Esophagus squamous epithelium (tissue), 5 donors: ENCODE results near the gene NTPCR. TPM values are rescaled to one million over a fixed set of nuclear protein-coding genes. Genes with fewer than 3 reads are reported as not detected.

Experiments used
- DNase-seq: peaks from one replicate; lab custom pipeline; 2025; lab: John Stamatoyannopoulos, UW
- H3K27ac ChIP-seq, 4 donors: fragments of 200-600 bp; sonication (generic); one replicate each; pipeline ENCODE4 v1.5.1; 2016 to 2019; ENCODE audit warnings: mild to moderate bottlenecking in 1 of 4
- H3K27me3 ChIP-seq, 4 donors: fragments of 200-600 bp; sonication (generic); 1 replicate in 3 of 4; 2 replicates in 1 of 4; pipeline versions ENCODE4 v1.5.1 to v1.6.0; 2017 to 2021; ENCODE audit warnings: antibody characterized with exemption in 1 of 4
- H3K36me3 ChIP-seq, 3 donors: fragments of 200-600 bp; sonication (generic); one replicate each; pipeline ENCODE4 v1.5.1; 2016 to 2019
- H3K4me1 ChIP-seq, 3 donors: fragments of 200-600 bp; sonication (generic); one replicate each; pipeline ENCODE4 v1.5.1; 2017 to 2019
- H3K4me3 ChIP-seq, 4 donors: fragments of 200-600 bp; sonication (generic); 1 replicate in 3 of 4; 2 replicates in 1 of 4; pipeline ENCODE4 v1.5.1; 2016 to 2019; ENCODE audit warnings: mild to moderate bottlenecking in 2 of 4, moderate library complexity in 1 of 4
- H3K9me3 ChIP-seq, 3 donors: fragments of 200-600 bp; sonication (generic); one replicate each; pipeline ENCODE4 v1.5.1; 2016 to 2019
- POLR2A ChIP-seq, 4 donors: fragments of 450-650 bp; IDR thresholded peaks; one replicate each; pipeline ENCODE4 v1.6.1; 2017; ENCODE audit warnings: antibody characterized with exemption in 4 of 4, mild to moderate bottlenecking in 4 of 4, moderate library complexity in 3 of 4
- WGBS, 2 donors: methylation state at CpG; one replicate each; pipeline ENCODE4 v1.1.5; 2018; 5-methylcytosine and 5-hydroxymethylcytosine counted together
- intact Hi-C: fragments of 100-400 bp; cut with DNase I; formaldehyde crosslinking; loops from one replicate; pipeline ENCODE4 v1.15.0; 2022
- total RNA-seq, 4 donors: library from RNA; depleted of rRNA; stranded (reverse); fragments of >200 nt; gene quantifications; one replicate each; pipeline ENCODE4 v1.1.0, GENCODE V29; 2016
- TF ChIP-seq, protein P1 (sequence below), 6 experiments: fragments of 450-650 bp in 4 of 6; fragments of 200-600 bp in 2 of 6; sonication (generic) in 2 of 6; IDR thresholded peaks; one replicate each; pipeline ENCODE4 v1.5.1; 2016 to 2019; ENCODE audit warnings: antibody characterized with exemption in 6 of 6, mild to moderate bottlenecking in 4 of 6, moderate library complexity in 4 of 6
- donor health status: DM: yes; HTN: yes; CAD: no.

NTPCR gene
- total RNA-seq, 4 donors from 2014 or later, result 19.9 to 35.8 (median 23.4) TPM

DNA sequence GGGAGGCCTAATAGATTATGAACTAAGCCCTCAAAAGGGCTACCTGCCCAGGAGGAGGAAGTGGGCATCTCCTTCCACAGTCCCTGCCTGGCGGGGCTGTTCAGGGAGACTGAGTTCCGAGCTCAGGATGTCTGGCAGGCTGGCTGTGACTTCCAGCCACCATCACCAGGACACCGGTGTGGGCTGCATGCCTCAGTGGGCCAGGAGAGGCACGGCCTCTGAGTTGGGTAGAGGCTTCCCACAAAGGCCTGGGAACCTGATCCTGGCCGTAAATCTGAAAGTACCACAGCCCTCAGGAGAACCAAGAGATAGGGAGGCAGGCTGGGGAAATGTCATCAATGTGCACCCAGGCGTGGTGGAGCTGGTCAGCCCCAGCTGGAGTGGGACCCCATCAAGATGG lies 29.1 kb downstream of the NTPCR start:
- Histone ChIP-seq H3K27ac (no peak overlapping the region), H3K4me3 (no peak overlapping the region), H3K27me3 (no peaks in the 10 kb centered on the region), H3K36me3 (peaks cover 7 to 51% (median 8%) of the 10 kb centered on the region in 3 donors), H3K9me3 (no peaks in the 10 kb centered on the region), H3K4me1 (peaks cover 0 to 22% (median 0%) of the 10 kb centered on the region in 3 donors)
- no peak for DNase-seq
- TF ChIP-seq POLR2A (IDR thresholded peaks at IDR 0.05), result no peak
- TF ChIP-seq, protein P1, sequence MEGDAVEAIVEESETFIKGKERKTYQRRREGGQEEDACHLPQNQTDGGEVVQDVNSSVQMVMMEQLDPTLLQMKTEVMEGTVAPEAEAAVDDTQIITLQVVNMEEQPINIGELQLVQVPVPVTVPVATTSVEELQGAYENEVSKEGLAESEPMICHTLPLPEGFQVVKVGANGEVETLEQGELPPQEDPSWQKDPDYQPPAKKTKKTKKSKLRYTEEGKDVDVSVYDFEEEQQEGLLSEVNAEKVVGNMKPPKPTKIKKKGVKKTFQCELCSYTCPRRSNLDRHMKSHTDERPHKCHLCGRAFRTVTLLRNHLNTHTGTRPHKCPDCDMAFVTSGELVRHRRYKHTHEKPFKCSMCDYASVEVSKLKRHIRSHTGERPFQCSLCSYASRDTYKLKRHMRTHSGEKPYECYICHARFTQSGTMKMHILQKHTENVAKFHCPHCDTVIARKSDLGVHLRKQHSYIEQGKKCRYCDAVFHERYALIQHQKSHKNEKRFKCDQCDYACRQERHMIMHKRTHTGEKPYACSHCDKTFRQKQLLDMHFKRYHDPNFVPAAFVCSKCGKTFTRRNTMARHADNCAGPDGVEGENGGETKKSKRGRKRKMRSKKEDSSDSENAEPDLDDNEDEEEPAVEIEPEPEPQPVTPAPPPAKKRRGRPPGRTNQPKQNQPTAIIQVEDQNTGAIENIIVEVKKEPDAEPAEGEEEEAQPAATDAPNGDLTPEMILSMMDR (IDR thresholded peaks at IDR 0.05), result no peak
- 100% methylated on average over 4 of the region's 6 CpGs; no CpG with 5 or more reads in 1 of the 2 donors for WGBS, 2 donors
- intact Hi-C loops, result no loop called here

DNA sequence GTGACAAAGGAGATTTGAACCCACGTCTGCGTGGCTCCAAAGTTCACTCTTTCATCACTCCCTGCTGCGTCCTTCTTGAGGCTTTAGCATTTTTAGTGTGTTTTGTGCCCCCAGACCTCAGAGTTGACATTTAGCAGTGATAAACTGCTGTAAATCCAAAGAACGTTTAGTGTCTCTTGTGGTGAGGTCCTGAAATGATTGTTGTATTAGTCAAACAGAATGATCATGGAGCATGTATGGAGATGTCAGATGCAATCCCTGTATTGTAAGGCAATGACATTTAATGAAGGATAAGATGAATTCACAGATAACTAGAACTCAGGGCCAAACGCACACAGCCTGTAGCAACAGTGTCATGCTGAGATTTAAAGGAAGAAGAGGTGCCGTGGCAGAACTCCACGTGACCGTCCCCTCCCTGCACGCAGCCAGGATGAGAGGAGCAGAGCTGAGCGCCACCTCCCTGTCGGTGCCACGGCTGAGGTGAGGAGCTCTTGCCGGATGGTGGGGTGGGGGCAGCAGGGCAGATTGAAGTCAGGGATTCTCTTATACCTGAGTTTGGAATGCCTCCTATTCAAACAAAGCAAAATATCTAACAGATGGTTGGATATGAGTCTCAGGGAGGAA lies 30.1 kb downstream of the NTPCR start:
- H3K9me3 ChIP-seq, result no peaks in the 10 kb centered on the region
- intact Hi-C loops, result no loop called here
- peaks cover 0 to 18% (median 0%) of the 10 kb centered on the region in 3 donors for H3K4me1 ChIP-seq
- no peak for TF ChIP-seq POLR2A (IDR thresholded peaks at IDR 0.05)
- TF ChIP-seq, protein P1 (IDR thresholded peaks at IDR 0.05), result no peak
- peaks cover 7 to 49% (median 8%) of the 10 kb centered on the region in 3 donors for H3K36me3 ChIP-seq
- H3K27me3 ChIP-seq, result no peaks in the 10 kb centered on the region
- H3K27ac ChIP-seq, result no peak overlapping the region
- WGBS, 2 donors, result 73 to 86% methylated on average over 13 of the region's 13 CpGs
- no peak for DNase-seq
- H3K4me3 ChIP-seq, result no peak overlapping the region

DNA sequence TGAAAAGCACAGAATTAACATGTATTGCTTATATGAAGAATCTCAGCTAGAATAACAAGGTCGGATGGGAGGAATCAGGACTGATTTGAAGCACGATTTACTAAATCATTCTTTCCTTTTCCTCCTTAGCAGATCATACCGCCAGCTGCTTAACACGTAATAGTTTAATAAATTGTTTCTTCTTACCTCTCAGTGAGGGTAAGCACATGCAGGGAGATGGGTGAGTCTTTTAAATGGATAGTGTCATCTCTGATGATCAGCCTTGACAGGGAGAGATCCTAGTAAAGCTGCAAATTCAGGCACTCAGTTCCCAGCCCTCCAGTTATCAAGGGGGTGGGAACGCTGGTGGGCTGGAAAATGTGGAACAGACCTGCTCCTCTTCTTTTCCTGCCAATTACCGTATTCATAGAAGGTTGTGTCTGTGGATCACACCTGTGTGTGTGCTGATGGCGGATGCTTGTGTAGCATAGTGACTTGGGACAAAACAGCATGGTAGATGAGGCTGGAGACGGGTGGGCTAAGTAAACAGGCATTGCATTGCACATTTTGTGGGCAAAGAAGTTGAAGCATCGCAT lies 30.7 kb downstream of the NTPCR start:
- peaks cover 7 to 53% (median 8%) of the 10 kb centered on the region in 3 donors for H3K36me3 ChIP-seq
- peaks cover 0 to 16% (median 0%) of the 10 kb centered on the region in 3 donors for H3K4me1 ChIP-seq
- no peak for TF ChIP-seq POLR2A (IDR thresholded peaks at IDR 0.05)
- TF ChIP-seq, protein P1 (IDR thresholded peaks at IDR 0.05), result no peak
- H3K4me3 ChIP-seq, result no peak overlapping the region
- H3K27me3 ChIP-seq, result no peaks in the 10 kb centered on the region
- H3K9me3 ChIP-seq, result no peaks in the 10 kb centered on the region
- no peak for DNase-seq
- intact Hi-C loops, result no loop called here
- 72 to 78% methylated on average over 8 to 9 of the region's 9 CpGs for WGBS, 2 donors
- H3K27ac ChIP-seq, result no peak overlapping the region

DNA sequence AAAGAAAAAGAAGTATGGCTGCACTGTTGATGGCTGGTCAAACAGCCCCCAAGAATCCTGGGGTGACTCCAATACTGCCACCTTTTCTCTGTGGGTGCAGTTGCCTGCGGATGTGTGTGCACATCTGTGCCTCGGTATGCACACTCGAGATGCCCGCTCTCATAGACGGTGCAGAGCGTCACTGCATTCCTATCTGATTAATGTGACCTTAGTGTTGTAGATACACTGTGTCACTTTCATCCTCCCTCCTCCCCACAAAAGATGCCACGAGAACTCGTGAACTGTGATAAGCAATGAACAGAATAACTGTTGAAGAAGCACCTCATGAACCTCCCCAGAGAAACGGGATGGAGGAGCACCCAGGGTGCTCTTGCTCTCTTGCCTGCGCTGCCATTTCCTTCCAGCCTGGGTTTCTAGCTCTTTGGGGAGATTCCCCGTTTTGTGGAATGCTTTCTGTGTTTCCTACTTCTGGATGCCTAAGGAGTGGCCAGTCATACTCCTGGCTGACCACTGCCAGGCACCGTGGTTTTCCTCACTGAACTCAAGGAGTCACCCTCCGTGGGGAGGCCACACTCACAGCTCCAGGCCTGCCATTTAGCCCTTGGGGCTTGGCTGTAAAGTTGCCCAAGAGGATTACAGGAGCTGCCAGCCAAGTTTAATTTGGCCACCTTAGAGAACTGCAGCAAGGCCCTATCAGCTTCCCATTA lies 32.0 kb downstream of the NTPCR start:
- TF ChIP-seq POLR2A (IDR thresholded peaks at IDR 0.05), result no peak
- TF ChIP-seq, protein P1 (IDR thresholded peaks at IDR 0.05), result no peak
- no peaks in the 10 kb centered on the region for H3K27me3 ChIP-seq
- peaks cover 0 to 16% (median 0%) of the 10 kb centered on the region in 3 donors for H3K4me1 ChIP-seq
- no peak overlapping the region for H3K27ac ChIP-seq
- WGBS, 2 donors, result 72 to 88% methylated on average over 9 to 10 of the region's 13 CpGs
- H3K4me3 ChIP-seq, result no peak overlapping the region
- intact Hi-C loops, result no loop called here
- no peaks in the 10 kb centered on the region for H3K9me3 ChIP-seq
- no peak for DNase-seq
- H3K36me3 ChIP-seq, result peaks cover 0 to 40% (median 0%) of the 10 kb centered on the region in 3 donors

DNA sequence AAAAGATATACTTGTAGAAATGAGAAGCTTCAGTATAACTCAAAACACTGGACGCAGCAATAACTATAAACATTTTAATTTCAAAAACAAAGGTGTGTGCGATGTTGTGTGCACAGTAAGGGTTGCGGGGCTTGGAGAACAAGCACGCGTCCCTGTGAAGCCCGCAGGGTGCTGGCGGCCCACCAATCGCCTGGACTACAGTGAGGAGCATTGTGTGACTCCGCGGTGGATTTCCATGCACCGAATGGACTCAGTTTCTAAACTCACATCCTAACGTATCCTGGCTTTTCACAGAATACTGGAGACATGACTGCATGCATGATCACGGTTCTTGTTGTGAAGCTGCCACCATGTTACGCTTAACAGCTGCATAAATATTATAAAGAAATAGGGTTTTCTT lies 33.0 kb downstream of the NTPCR start:
- Histone ChIP-seq H3K4me1 (peaks cover 0 to 13% (median 0%) of the 10 kb centered on the region in 3 donors), H3K9me3 (no peaks in the 10 kb centered on the region), H3K27ac (no peak overlapping the region), H3K4me3 (no peak overlapping the region), H3K36me3 (peaks cover 0 to 30% (median 0%) of the 10 kb centered on the region in 3 donors), H3K27me3 (no peaks in the 10 kb centered on the region)
- no peak for TF ChIP-seq POLR2A (IDR thresholded peaks at IDR 0.05)
- TF ChIP-seq, protein P1 (IDR thresholded peaks at IDR 0.05), result no peak
- no peak for DNase-seq
- intact Hi-C loops, result no loop called here
- 94 to 97% methylated on average over 14 of the region's 14 CpGs for WGBS, 2 donors
